Naive thymus-derived CD8-positive, alpha-beta T cell (primary cell): Measurements from ENCODE around the gene UBR1. TPM values are rescaled to one million over a fixed set of nuclear protein-coding genes. Genes with fewer than 3 reads are reported as not detected.
"Not testable (repeated sequence)": the region's sequence is repeated elsewhere in the genome, so short reads cannot be mapped to it uniquely, and the experiment has no call there.

Experiments
- ATAC-seq, 2 donors: fragments of 150-1000 bp; cut with Tn5 transposase in 1 of 2; sonication (Bioruptor Pico), chemical (Tn5 transposase) in 1 of 2; 1 replicate in 1 of 2; 2 replicates in 1 of 2; pipeline ENCODE4 v1.10.0; 2021; ENCODE audit warnings: mild to moderate bottlenecking in 2 of 2, moderate library complexity in 2 of 2
- POLR2A ChIA-PET: fragments of 350-600 bp; sonication (Branson Sonifier 250); formaldehyde crosslinking; loops from one replicate; lab custom pipeline; 2021; ENCODE audit warnings: antibody characterized with exemption; lab: Charles Lee
- DNase-seq, 10 donors: peaks; one replicate each; pipeline versions ENCODE4 v3.0.0 to v3.0.0-alpha.2; 2020 to 2022
- H3K27ac Mint-ChIP-seq, 10 donors: one replicate each; pipeline ENCODE4 v1.8.0; 2020 to 2022; ENCODE audit warnings: mild to moderate bottlenecking in 10 of 10, mixed read lengths in 10 of 10, moderate library complexity in 4 of 10, inconsistent platforms in 1 of 10
- H3K27me3 Mint-ChIP-seq, 5 donors: one replicate each; pipeline ENCODE4 v1.8.0; 2021 to 2022; ENCODE audit warnings: mixed read lengths in 5 of 5
- H3K36me3 Mint-ChIP-seq, 3 donors: one replicate each; pipeline ENCODE4 v1.8.0; 2020 to 2022; ENCODE audit warnings: mixed read lengths in 3 of 3, mild to moderate bottlenecking in 2 of 3, inconsistent platforms in 1 of 3
- H3K4me1 Mint-ChIP-seq, 4 donors: one replicate each; pipeline ENCODE4 v1.8.0; 2021 to 2022; ENCODE audit warnings: mixed read lengths in 4 of 4
- H3K4me3 Mint-ChIP-seq, 10 donors: one replicate each; pipeline ENCODE4 v1.8.0; 2020 to 2022; ENCODE audit warnings: mild to moderate bottlenecking in 10 of 10, mixed read lengths in 10 of 10, moderate library complexity in 6 of 10, inconsistent platforms in 1 of 10
- H3K9me3 Mint-ChIP-seq, 9 donors: one replicate each; pipeline ENCODE4 v1.8.0; 2020 to 2022; ENCODE audit warnings: mixed read lengths in 9 of 9, mild to moderate bottlenecking in 3 of 9, inconsistent platforms in 1 of 9, moderate library complexity in 1 of 9
- polyA plus RNA-seq, 3 donors: library from polyadenylated mRNA; unstranded; fragments of 300-500 nt; fragmentation: Illumina TruSeq; gene quantifications; one replicate each; pipeline ENCODE4 v1.2.3, GENCODE V29; 2021
- total RNA-seq, 8 experiments: library from RNA in 2 of 8; stranded (reverse) in 2 of 8; gene quantifications; one replicate each; pipeline ENCODE4 v1.2.3 and lab custom pipeline; 2021 to 2026

Gene UBR1
- total and polyA plus RNA-seq, 5 experiments from 2014 or later, result 16.1 to 52.4 (median 20.8) TPM

GRCh38 chr15:43042885-43043284, 63.0 kb downstream of the UBR1 start:
- Mint-ChIP-seq H3K36me3 (peaks cover 24 to 88% (median 47%) of the 10 kb centered on the region in 3 donors), H3K4me1 (peaks cover 0 to 5% (median 0%) of the 10 kb centered on the region in 4 donors), H3K4me3 (no peak overlapping the region), H3K27me3 (no peaks in the 10 kb centered on the region), H3K27ac (peak overlapping the region in 1 of 10 donors; percentile 39), H3K9me3 (peaks cover 0 to 3% (median 0%) of the 10 kb centered on the region in 9 donors)
- POLR2A ChIA-PET, result no interaction called here
- DNase-seq (no peak), ATAC-seq (no peak)

DNA sequence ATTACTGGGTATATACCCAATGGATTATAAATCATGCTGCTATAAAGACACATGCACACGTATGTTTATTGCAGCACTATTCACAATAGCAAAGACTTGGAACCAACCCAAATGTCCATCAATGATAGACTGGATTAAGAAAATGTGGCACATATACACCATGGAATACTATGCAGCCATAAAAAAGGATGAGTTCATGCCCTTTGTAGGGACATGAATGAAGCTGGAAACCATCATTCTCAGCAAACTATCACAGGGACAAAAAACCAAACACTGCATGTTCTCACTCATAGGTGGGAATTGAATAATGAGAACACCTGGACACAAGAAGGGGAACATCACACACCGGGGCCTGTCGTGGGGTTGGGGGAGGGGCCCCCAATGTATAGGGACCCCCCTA, 64.8 kb downstream of the UBR1 start:
- H3K4me1 Mint-ChIP-seq, POLR2A ChIA-PET, H3K27ac Mint-ChIP-seq: not testable (repeated sequence)

DNA sequence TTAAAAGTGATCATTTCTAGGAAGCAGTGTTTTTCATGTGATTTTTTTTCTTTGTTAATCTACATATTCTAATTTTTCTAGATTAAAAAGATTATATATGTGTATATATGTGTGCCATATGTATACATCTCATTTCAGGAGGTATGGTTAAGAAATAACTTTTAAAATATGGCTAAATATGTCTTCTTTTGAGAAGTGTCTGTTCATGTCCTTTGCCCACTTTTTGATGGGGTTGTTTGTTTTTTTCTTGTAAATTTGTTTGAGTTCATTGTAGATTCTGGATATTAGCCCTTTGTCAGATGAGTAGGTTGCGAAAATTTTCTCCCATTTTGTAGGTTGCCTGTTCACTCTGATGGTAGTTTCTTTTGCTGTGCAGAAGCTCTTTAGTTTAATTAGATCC, 70.6 kb downstream of the UBR1 start:
- H3K4me1 Mint-ChIP-seq, H3K27ac Mint-ChIP-seq, POLR2A ChIA-PET, DNase-seq, H3K27me3 Mint-ChIP-seq, H3K9me3 Mint-ChIP-seq, H3K4me3 Mint-ChIP-seq, ATAC-seq: not testable (repeated sequence)
- H3K36me3 Mint-ChIP-seq, result peaks cover 7 to 75% (median 33%) of the 10 kb centered on the region in 3 donors

More for the DNA sequence above, 64.8 kb downstream of the UBR1 start:
- not testable (repeated sequence) for H3K9me3 Mint-ChIP-seq, H3K4me3 Mint-ChIP-seq, ATAC-seq, H3K27me3 Mint-ChIP-seq, DNase-seq
- H3K36me3 Mint-ChIP-seq, result peaks cover 25 to 84% (median 49%) of the 10 kb centered on the region in 3 donors

GRCh38 chr15:43029476-43029875, 76.4 kb downstream of the UBR1 start:
- no peaks in the 10 kb centered on the region for H3K4me1 Mint-ChIP-seq
- peaks cover 0 to 85% (median 32%) of the 10 kb centered on the region in 3 donors for H3K36me3 Mint-ChIP-seq
- no peak for ATAC-seq

GRCh38 chr15:43025150-43025549, 80.7 kb downstream of the UBR1 start:
- POLR2A ChIA-PET, result interaction anchor here (0.6 kb wide), 1 partner anchor 358 kb away, joined by 3 read pairs; no protein-coding TSS in a partner anchor
- ATAC-seq (no peak), DNase-seq (no peak)
- Mint-ChIP-seq H3K4me3 (no peak overlapping the region), H3K27ac (peak overlapping the region in 2 of 10 donors; percentile 22 to 49), H3K36me3 (peaks cover 11 to 86% (median 36%) of the 10 kb centered on the region in 3 donors), H3K4me1 (peaks cover 0 to 2% (median 0%) of the 10 kb centered on the region in 4 donors), H3K9me3 (no peaks in the 10 kb centered on the region), H3K27me3 (no peaks in the 10 kb centered on the region)

More at GRCh38 chr15:43029476-43029875, 76.4 kb downstream of the UBR1 start:
- H3K27ac Mint-ChIP-seq, result no peak overlapping the region
- H3K27me3 Mint-ChIP-seq, result no peaks in the 10 kb centered on the region
- POLR2A ChIA-PET, result no interaction called here
- no peaks in the 10 kb centered on the region for H3K9me3 Mint-ChIP-seq
- no peak for DNase-seq
- H3K4me3 Mint-ChIP-seq, result no peak overlapping the region

DNA sequence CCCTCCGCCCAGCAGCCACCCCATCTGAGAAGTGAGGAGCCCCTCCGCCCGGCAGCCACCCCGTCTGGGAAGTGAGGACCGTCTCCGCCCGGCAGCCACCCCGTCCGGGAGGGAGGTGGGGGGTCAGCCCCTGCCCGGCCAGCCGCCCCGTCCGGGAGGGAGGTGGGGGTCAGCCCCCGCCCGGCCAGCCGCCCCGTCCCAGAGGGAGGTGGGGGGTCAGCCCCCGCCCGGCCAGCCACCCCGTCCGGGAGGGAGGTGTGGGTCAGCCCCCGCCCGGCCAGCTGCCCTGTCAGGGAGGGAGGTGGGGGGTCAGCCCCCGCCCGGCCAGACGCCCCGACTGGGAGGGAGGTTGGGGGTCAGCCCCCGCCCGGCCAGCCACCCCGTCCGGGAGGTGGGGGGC, 91.2 kb downstream of the UBR1 start:
- POLR2A ChIA-PET, H3K4me1 Mint-ChIP-seq: not testable (repeated sequence)
- peaks cover 5 to 60% (median 39%) of the 10 kb centered on the region in 3 donors for H3K36me3 Mint-ChIP-seq

DNA sequence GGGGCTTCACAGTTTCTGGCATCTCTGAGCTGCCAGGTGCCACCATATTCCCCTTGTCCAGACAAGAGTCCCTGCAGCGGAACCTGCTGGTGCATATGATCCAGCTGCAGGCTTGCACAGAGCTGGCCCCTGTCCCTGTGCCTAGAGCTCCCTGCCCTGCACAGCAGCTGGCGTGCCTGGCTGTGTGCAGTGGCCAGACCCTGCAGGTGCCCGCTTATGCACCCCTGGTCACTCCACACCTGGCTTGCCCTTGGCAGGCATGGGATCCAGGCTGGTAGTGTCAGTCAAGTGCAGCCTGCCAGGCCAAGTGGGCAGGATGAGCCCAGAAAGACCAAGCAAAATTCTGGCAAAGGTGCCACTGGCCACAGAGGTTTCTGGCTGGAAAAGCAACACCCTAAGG, 96.6 kb downstream of the UBR1 start:
- ATAC-seq (no peak), DNase-seq (no peak)
- Mint-ChIP-seq H3K9me3 (no peaks in the 10 kb centered on the region), H3K4me1 (no peaks in the 10 kb centered on the region), H3K27me3 (no peaks in the 10 kb centered on the region), H3K36me3 (peaks cover 3 to 63% (median 43%) of the 10 kb centered on the region in 3 donors), H3K4me3 (no peak overlapping the region), H3K27ac (no peak overlapping the region)
- POLR2A ChIA-PET, result no interaction called here

More for the DNA sequence above, 91.2 kb downstream of the UBR1 start:
- not testable (repeated sequence) for H3K9me3 Mint-ChIP-seq, H3K27ac Mint-ChIP-seq, H3K27me3 Mint-ChIP-seq, H3K4me3 Mint-ChIP-seq, DNase-seq, ATAC-seq

GRCh38 chr15:43008150-43008549, 97.7 kb downstream of the UBR1 start:
- DNase-seq (no peak), ATAC-seq (no peak)
- POLR2A ChIA-PET, result no interaction called here
- Mint-ChIP-seq H3K27ac (peak overlapping the region in 1 of 10 donors; percentile 33), H3K4me3 (no peak overlapping the region), H3K27me3 (no peaks in the 10 kb centered on the region), H3K9me3 (no peaks in the 10 kb centered on the region), H3K36me3 (peaks cover 3 to 62% (median 47%) of the 10 kb centered on the region in 3 donors), H3K4me1 (no peaks in the 10 kb centered on the region)

GRCh38 chr15:43007551-43007950, 98.3 kb downstream of the UBR1 start:
- POLR2A ChIA-PET, result no interaction called here
- Mint-ChIP-seq H3K4me3 (no peak overlapping the region), H3K27me3 (no peaks in the 10 kb centered on the region), H3K36me3 (peaks cover 3 to 65% (median 47%) of the 10 kb centered on the region in 3 donors), H3K4me1 (no peaks in the 10 kb centered on the region), H3K9me3 (no peaks in the 10 kb centered on the region), H3K27ac (no peak overlapping the region)
- DNase-seq, result no peak
- ATAC-seq, result no peak

DNA sequence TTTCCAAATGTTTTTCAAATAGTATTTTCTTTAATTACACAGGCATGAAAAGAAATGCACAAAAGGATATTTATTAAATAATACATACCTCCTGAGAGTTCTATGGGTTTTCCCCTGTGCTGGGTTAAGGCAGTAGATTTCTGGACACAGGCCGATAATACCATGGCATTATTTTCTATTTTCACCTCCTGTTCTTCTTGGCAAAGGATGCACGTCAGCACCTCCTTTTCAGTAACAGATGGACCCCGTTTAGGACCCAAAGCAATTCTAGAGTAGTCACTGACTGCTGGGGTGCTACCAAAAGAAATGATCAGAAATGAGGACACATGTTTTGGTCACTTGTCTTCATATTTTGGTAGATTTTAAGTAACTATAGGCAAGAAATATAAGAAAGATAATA, 98.8 kb downstream of the UBR1 start:
- Mint-ChIP-seq H3K9me3 (no peaks in the 10 kb centered on the region), H3K36me3 (peaks cover 3 to 67% (median 44%) of the 10 kb centered on the region in 3 donors), H3K4me1 (no peaks in the 10 kb centered on the region), H3K27ac (no peak overlapping the region), H3K4me3 (no peak overlapping the region), H3K27me3 (no peaks in the 10 kb centered on the region)
- POLR2A ChIA-PET, result no interaction called here
- ATAC-seq, result no peak
- DNase-seq, result no peak

DNA sequence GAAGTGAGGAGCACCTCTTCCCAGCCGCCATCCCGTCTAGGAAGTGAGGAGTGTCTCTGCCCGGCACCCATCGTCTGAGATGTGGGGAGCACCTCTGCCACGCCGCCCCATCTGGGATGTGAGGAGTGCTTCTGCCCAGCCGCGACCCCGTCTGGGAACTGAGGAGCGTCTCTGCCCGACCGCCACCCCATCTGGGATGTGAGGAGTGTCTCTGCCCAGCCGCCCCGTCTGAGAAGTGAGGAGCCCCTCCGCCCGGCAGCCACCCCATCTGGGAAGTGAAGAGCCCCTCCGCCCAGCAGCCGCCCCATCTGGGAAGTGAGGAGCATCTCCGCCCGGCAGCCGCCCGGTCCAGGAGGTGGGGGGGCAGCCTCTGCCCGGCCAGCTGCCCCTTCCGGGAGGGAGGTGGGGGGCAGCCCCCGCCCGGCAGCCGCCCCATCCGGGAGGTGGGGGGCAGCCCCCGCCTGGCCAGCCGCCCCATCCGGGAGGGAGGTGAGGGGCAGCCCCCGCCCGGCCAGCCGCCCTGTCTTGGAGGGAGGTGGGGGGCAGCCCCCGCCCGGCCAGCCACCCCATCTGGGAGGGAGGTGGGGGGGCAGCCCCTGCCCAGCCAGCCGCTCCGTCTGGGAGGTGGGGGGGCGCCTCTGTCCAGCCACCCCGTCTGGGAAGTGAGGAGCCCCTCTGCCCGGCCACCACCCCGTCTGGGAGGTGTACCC, 100.8 kb downstream of the UBR1 start:
- H3K4me1 Mint-ChIP-seq, POLR2A ChIA-PET, H3K27ac Mint-ChIP-seq, H3K4me3 Mint-ChIP-seq, H3K9me3 Mint-ChIP-seq, H3K27me3 Mint-ChIP-seq, DNase-seq, ATAC-seq: not testable (repeated sequence)
- peaks cover 3 to 52% (median 32%) of the 10 kb centered on the region in 3 donors for H3K36me3 Mint-ChIP-seq

DNA sequence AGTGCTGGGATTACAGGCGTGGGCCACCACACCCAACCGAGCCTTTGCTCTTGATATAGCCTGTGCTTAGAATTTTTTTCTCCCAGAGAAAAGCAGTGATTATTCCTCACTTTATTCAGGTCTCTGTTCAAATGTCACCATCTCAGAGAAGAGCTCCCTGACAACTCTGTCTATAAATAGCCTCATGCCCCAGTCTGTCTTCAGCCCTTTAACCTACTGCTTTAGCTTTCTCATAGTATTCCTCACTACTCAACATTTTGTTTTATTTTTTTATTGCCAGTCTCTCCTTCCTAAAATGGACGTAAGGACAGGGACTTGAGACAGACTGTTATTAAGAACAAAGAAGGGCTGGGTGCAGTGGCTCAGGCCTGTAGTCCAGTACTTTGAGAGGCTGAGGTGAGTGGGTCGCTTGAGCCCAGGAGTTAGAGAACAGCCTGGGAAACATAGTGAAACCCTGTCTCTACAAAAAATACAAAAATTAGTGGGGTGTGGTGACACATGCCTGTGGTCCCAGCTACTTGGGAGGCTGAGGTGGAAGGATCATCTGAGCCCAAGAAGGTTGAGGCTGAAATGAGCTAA, 106.5 kb downstream of the UBR1 start:
- ATAC-seq (no peak), DNase-seq (no peak)
- Mint-ChIP-seq H3K27me3 (no peaks in the 10 kb centered on the region), H3K36me3 (peaks cover 4 to 67% (median 25%) of the 10 kb centered on the region in 3 donors), H3K4me3 (no peak overlapping the region), H3K4me1 (peaks cover 0 to 2% (median 0%) of the 10 kb centered on the region in 4 donors), H3K27ac (peak overlapping the region in 2 of 10 donors; percentile 44 to 46), H3K9me3 (no peaks in the 10 kb centered on the region)
- POLR2A ChIA-PET, result no interaction called here

DNA sequence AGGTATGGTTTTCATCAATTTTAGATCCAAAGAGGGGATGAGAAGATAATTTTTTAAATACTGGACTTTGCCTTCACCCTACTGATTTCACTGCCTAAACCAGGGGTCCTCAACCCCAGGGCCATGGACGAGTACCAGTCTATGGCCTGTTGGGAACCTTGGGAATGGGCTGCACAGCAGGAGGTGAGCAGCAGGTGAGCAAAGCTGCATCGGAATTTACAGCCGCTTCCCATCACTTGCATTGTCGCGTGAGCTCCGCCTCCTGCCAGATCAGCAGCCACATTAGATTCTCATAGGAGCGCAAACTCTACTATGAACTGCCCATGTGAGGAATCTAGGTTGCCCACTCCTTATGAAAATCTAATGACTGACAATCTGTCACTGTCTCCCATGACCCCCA, 109.0 kb downstream of the UBR1 start:
- Mint-ChIP-seq H3K36me3 (peaks cover 4 to 62% (median 20%) of the 10 kb centered on the region in 3 donors), H3K27me3 (no peaks in the 10 kb centered on the region), H3K4me3 (no peak overlapping the region), H3K4me1 (peaks cover 0 to 2% (median 0%) of the 10 kb centered on the region in 4 donors), H3K9me3 (no peaks in the 10 kb centered on the region), H3K27ac (peak overlapping the region in 1 of 10 donors; percentile 33)
- no peak for ATAC-seq
- no peak for DNase-seq
- POLR2A ChIA-PET, result no interaction called here
